Measurements from ENCODE around the gene TRPM3. TPM values are rescaled to one million over a fixed set of nuclear protein-coding genes. Genes with fewer than 3 reads are reported as not detected.

The TRPM3 gene
- total and polyA plus RNA-seq, 2 donors (not counting 1 experiment from before 2014, with no cell fraction given): not detected

DNA sequence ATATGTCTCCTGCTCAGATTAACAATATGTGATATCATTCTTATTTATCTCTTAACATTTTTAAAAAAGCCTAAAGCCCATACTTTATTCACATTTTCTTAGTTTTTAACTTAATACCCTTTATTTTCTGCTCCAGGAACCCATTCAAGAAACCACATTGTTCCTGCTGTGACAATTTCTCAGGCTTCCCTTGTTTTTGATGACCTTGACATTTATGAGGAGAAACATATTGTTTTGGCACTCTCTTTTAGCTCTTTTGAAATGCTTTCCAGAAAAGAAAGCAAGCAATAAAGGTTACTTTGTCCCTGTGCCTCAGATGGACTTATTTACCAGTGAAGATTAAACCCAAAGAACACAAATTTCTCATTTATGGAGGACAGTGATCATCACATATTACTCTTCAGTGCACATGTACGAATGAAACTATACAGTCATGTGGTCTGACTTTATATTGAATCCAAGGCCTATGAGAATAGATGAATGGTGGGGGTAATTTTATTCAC is 445.5 kb downstream of the TRPM3 start:
- H3K9ac ChIP-seq (ENCODE audit: low read length): no peak overlapping the region
- WGBS (ENCODE audit: insufficient coverage): no CpG with 5 or more reads among the region's 1 CpG
- no peak overlapping the region for H3K27ac Mint-ChIP-seq
- H3K4me1 ChIP-seq (ENCODE audit: control insufficient read depth in 2 of 2, insufficient read depth in 2 of 2, low read length in 2 of 2): no peaks in the 10 kb centered on the region
- no peak overlapping the region for H3K27ac ChIP-seq (ENCODE audit: low read length in 2 of 2)
- H4K20me1 ChIP-seq (ENCODE audit: control insufficient read depth, insufficient read depth, low read length, poor library complexity, severe bottlenecking): no peaks in the 10 kb centered on the region
- no peak overlapping the region for H3K4me2 ChIP-seq (replicated peaks; ENCODE audit: low read depth, low read length, poor library complexity, severe bottlenecking)
- no peaks in the 10 kb centered on the region for H3K79me2 ChIP-seq (ENCODE audit: control insufficient read depth, insufficient read depth, low read length)
- no peak overlapping the region for H2AFZ ChIP-seq (ENCODE audit: insufficient read depth, low read depth, low read length, poor library complexity, severe bottlenecking)
- no peak for TF ChIP-seq EZH2 (IDR thresholded peaks at IDR 0.05; ENCODE audit: borderline replicate concordance, insufficient read depth, low read depth, low read length, poor library complexity, severe bottlenecking)
- TF ChIP-seq, protein P1, sequence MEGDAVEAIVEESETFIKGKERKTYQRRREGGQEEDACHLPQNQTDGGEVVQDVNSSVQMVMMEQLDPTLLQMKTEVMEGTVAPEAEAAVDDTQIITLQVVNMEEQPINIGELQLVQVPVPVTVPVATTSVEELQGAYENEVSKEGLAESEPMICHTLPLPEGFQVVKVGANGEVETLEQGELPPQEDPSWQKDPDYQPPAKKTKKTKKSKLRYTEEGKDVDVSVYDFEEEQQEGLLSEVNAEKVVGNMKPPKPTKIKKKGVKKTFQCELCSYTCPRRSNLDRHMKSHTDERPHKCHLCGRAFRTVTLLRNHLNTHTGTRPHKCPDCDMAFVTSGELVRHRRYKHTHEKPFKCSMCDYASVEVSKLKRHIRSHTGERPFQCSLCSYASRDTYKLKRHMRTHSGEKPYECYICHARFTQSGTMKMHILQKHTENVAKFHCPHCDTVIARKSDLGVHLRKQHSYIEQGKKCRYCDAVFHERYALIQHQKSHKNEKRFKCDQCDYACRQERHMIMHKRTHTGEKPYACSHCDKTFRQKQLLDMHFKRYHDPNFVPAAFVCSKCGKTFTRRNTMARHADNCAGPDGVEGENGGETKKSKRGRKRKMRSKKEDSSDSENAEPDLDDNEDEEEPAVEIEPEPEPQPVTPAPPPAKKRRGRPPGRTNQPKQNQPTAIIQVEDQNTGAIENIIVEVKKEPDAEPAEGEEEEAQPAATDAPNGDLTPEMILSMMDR (IDR thresholded peaks at IDR 0.05): no peak
- no peaks in the 10 kb centered on the region for H3K9me3 Mint-ChIP-seq (ENCODE audit: insufficient read depth)
- ATAC-seq (ENCODE audit: low read depth) (no peak), DNase-seq (no peak)
- H3K27me3 ChIP-seq (replicated peaks in 1 of 4; ENCODE audit: control extremely low read depth in 1 of 4, control insufficient read depth in 3 of 4, insufficient read depth in 4 of 4, low read length in 3 of 4): no peaks in the 10 kb centered on the region
- no peaks in the 10 kb centered on the region for H3K9me3 ChIP-seq (ENCODE audit: control extremely low read depth in 1 of 3, control insufficient read depth in 2 of 3, insufficient read depth in 1 of 3, low read length in 2 of 3)
- no peak overlapping the region for H3K4me3 ChIP-seq (ENCODE audit: control extremely low read depth in 1 of 5, extremely low read depth in 1 of 5, insufficient read depth in 1 of 5, low read depth in 2 of 5, low read length in 4 of 5)
- ChIA-PET CTCF (no interaction called here), POLR2A (no interaction called here)
- H3K36me3 ChIP-seq (replicated peaks in 1 of 2; ENCODE audit: control extremely low read depth in 1 of 2, control insufficient read depth in 1 of 2, extremely low read depth in 1 of 2, insufficient read depth in 2 of 2, low read length in 1 of 2): no peaks in the 10 kb centered on the region
- H3K4me1 Mint-ChIP-seq: no peaks in the 10 kb centered on the region
- H3K4me3 Mint-ChIP-seq: no peak overlapping the region
- intact Hi-C loops (cut with micrococcal nuclease): no loop called here
- peaks cover 6% of the 10 kb centered on the region for H3K27me3 Mint-ChIP-seq

DNA sequence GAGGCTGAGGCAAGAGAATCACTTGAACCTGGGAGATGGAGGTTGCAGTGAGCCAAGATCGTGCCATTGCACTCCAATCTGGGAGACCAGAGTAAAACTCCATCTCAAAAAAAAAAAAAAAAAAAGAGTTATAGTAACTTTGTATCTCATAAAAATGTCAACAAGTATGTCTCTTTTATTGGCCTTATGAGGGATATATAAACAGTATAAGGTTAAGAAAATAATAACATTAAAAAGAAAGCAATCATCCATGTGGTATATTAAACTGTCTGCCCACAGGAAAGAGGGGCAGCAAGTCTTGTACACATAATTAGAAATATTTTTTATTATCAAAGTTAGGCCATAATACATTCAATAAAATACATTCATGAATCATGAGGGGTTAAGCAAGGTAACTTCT is 447.6 kb downstream of the TRPM3 start:
- no peak for ATAC-seq (ENCODE audit: low read depth)
- no peak overlapping the region for H2AFZ ChIP-seq (ENCODE audit: insufficient read depth, low read depth, low read length, poor library complexity, severe bottlenecking)
- no peaks in the 10 kb centered on the region for H3K4me1 Mint-ChIP-seq
- no peaks in the 10 kb centered on the region for H3K27me3 ChIP-seq (replicated peaks in 1 of 4; ENCODE audit: control extremely low read depth in 1 of 4, control insufficient read depth in 3 of 4, insufficient read depth in 4 of 4, low read length in 3 of 4)
- no peak overlapping the region for H3K9ac ChIP-seq (ENCODE audit: low read length)
- H3K4me3 Mint-ChIP-seq: no peak overlapping the region
- H3K27ac ChIP-seq (ENCODE audit: low read length in 2 of 2): no peak overlapping the region
- H3K27me3 Mint-ChIP-seq: peaks cover 6% of the 10 kb centered on the region
- H3K9me3 Mint-ChIP-seq (ENCODE audit: insufficient read depth): no peaks in the 10 kb centered on the region
- no peaks in the 10 kb centered on the region for H3K4me1 ChIP-seq (ENCODE audit: control insufficient read depth in 2 of 2, insufficient read depth in 2 of 2, low read length in 2 of 2)
- DNase-seq: no peak
- ChIA-PET CTCF (no interaction called here), POLR2A (no interaction called here)
- no CpG with 5 or more reads among the region's 1 CpG for WGBS (ENCODE audit: insufficient coverage)
- intact Hi-C loops (cut with micrococcal nuclease): no loop called here
- no peaks in the 10 kb centered on the region for H3K36me3 ChIP-seq (replicated peaks in 1 of 2; ENCODE audit: control extremely low read depth in 1 of 2, control insufficient read depth in 1 of 2, extremely low read depth in 1 of 2, insufficient read depth in 2 of 2, low read length in 1 of 2)
- H3K4me2 ChIP-seq (replicated peaks; ENCODE audit: low read depth, low read length, poor library complexity, severe bottlenecking): no peak overlapping the region
- H3K4me3 ChIP-seq (ENCODE audit: control extremely low read depth in 1 of 5, extremely low read depth in 1 of 5, insufficient read depth in 1 of 5, low read depth in 2 of 5, low read length in 4 of 5): no peak overlapping the region
- H4K20me1 ChIP-seq (ENCODE audit: control insufficient read depth, insufficient read depth, low read length, poor library complexity, severe bottlenecking): no peaks in the 10 kb centered on the region
- no peaks in the 10 kb centered on the region for H3K79me2 ChIP-seq (ENCODE audit: control insufficient read depth, insufficient read depth, low read length)
- H3K27ac Mint-ChIP-seq: no peak overlapping the region
- H3K9me3 ChIP-seq (ENCODE audit: control extremely low read depth in 1 of 3, control insufficient read depth in 2 of 3, insufficient read depth in 1 of 3, low read length in 2 of 3): no peaks in the 10 kb centered on the region
- TF ChIP-seq, protein P1 (IDR thresholded peaks at IDR 0.05): no peak
- no peak for TF ChIP-seq EZH2 (IDR thresholded peaks at IDR 0.05; ENCODE audit: borderline replicate concordance, insufficient read depth, low read depth, low read length, poor library complexity, severe bottlenecking)
